Measurements from ENCODE around the gene SEZ6L.

GRCh38 chr22:26431261-26431995 is 262.2 kb downstream of the SEZ6L start:
- TF ChIP-seq POLR2A (IDR thresholded peaks at IDR 0.05) = no peak
- TF ChIP-seq CTCF (IDR thresholded peaks at IDR 0.05 in 4 of 5, conservative IDR thresholded peaks at IDR 0.05 in 1 of 5) = no peak
